DND-41 (cell line): ENCODE measurements around the gene GABARAPL1.

Source experiments
- ATAC-seq: fragments of 200-7000 bp; cut with Tn5 transposase; 3 replicates; pipeline ENCODE4 v1.9.1; 2021; ENCODE audit warnings: low read depth; ENCODE audit not compliant: insufficient read depth
- DNase-seq: peaks from one replicate; pipeline ENCODE4 v3.0.0-alpha.2; 2020
- H2AFZ ChIP-seq: 2 replicates; pipeline ENCODE4 v1.6.0; 2012; ENCODE audit warnings: low read depth, low read length
- H3K27ac ChIP-seq: 2 replicates; pipeline ENCODE4 v1.5.1; 2012; ENCODE audit warnings: low read length, inconsistent platforms
- H3K27me3 ChIP-seq: fragments of 200-600 bp; sonication (generic); 2 replicates; pipeline ENCODE4 v1.6.0; 2012; ENCODE audit warnings: low read length, mild to moderate bottlenecking, inconsistent platforms; ENCODE audit not compliant: insufficient read depth, poor library complexity
- H3K36me3 ChIP-seq: 2 replicates; pipeline ENCODE4 v1.5.1; 2012; ENCODE audit warnings: low read length, inconsistent platforms; ENCODE audit not compliant: insufficient read depth
- H3K4me1 ChIP-seq: 2 replicates; pipeline ENCODE4 v1.5.1; 2012; ENCODE audit warnings: mild to moderate bottlenecking, low read length; ENCODE audit not compliant: insufficient read depth
- H3K4me2 ChIP-seq: 2 replicates; pipeline ENCODE4 v1.6.0; 2012; ENCODE audit warnings: mild to moderate bottlenecking, moderate library complexity, low read length, inconsistent platforms; ENCODE audit not compliant: insufficient read depth
- H3K4me3 ChIP-seq, 2 experiments: fragments of 200-600 bp in 1 of 2; shearing (Covaris generic) in 1 of 2; 2 replicates each; pipeline ENCODE4 v1.5.1; 2012 to 2016; ENCODE audit warnings: inconsistent platforms in 2 of 2, low read length in 2 of 2, mild to moderate bottlenecking in 2 of 2, low read depth in 1 of 2, moderate library complexity in 1 of 2
- H3K79me2 ChIP-seq: 2 replicates; pipeline ENCODE4 v1.6.0; 2012; ENCODE audit warnings: low read length, inconsistent platforms; ENCODE audit not compliant: insufficient read depth
- H3K9ac ChIP-seq: 2 replicates; pipeline ENCODE4 v1.6.0; 2012; ENCODE audit warnings: low read depth, mild to moderate bottlenecking, inconsistent platforms, low read length, moderate library complexity
- H3K9me3 ChIP-seq: 2 replicates; pipeline ENCODE4 v1.5.1; 2012; ENCODE audit warnings: low read length, moderate library complexity, mild to moderate bottlenecking, inconsistent platforms; ENCODE audit not compliant: insufficient read depth, severe bottlenecking
- H4K20me1 ChIP-seq: 2 replicates; pipeline ENCODE4 v1.6.0; 2012; ENCODE audit warnings: low read length; ENCODE audit not compliant: insufficient read depth
- CTCF ChIP-seq: IDR thresholded peaks from 2 replicates; pipeline ENCODE4 v1.5.1; 2012; ENCODE audit warnings: borderline replicate concordance, low read length, moderate library complexity, mild to moderate bottlenecking; ENCODE audit not compliant: poor library complexity, severe bottlenecking; ENCODE audit errors: extremely low read depth
- EZH2 ChIP-seq: IDR thresholded peaks from 3 replicates; pipeline ENCODE4 v1.6.1; 2012; ENCODE audit warnings: borderline replicate concordance, low read depth, mild to moderate bottlenecking, moderate library complexity, low read length, inconsistent platforms; ENCODE audit not compliant: severe bottlenecking

Gene GABARAPL1

GRCh38 chr12:10169104-10169503 is 43.6 kb upstream of the GABARAPL1 start:
- Histone ChIP-seq H3K9me3 (no peaks in the 10 kb centered on the region), H3K27me3 (peaks cover 32% of the 10 kb centered on the region), H3K4me3 (no peak overlapping the region), H4K20me1 (no peaks in the 10 kb centered on the region), H2AFZ (no peak overlapping the region), H3K79me2 (no peaks in the 10 kb centered on the region), H3K4me1 (no peaks in the 10 kb centered on the region), H3K27ac (no peak overlapping the region), H3K9ac (no peak overlapping the region), H3K36me3 (no peaks in the 10 kb centered on the region), H3K4me2 (no peak overlapping the region)
- DNase-seq = no peak
- no peak for ATAC-seq
- TF ChIP-seq EZH2 = no peak

GRCh38 chr12:10170216-10170615 is 42.5 kb upstream of the GABARAPL1 start:
- ATAC-seq = no peak
- H3K4me2 ChIP-seq = no peak overlapping the region
- no peak overlapping the region for H3K4me3 ChIP-seq

GRCh38 chr12:10171973-10172728 is 40.5 kb upstream of the GABARAPL1 start, which contains the start of gene OLR1:
Gene OLR1, minus strand, starts transcription at chr12:10172132. Its CDS starts 55 bp downstream, at chr12:10172077.
- no peaks in the 10 kb centered on the region for H3K9me3 ChIP-seq
- no peak for TF ChIP-seq EZH2
- no peak for TF ChIP-seq CTCF
- no peaks in the 10 kb centered on the region for H3K79me2 ChIP-seq
- H3K9ac ChIP-seq = no peak within 1 kb of the TSS
- no peak for DNase-seq
- H4K20me1 ChIP-seq = no peaks in the 10 kb centered on the region
- H3K4me1 ChIP-seq = no peaks in the 10 kb centered on the region
- H3K4me2 ChIP-seq = no peak within 1 kb of the TSS
- no peak within 1 kb of the TSS for H2AFZ ChIP-seq
- no peaks in the 10 kb centered on the region for H3K36me3 ChIP-seq
- peaks cover 35% of the 10 kb centered on the region for H3K27me3 ChIP-seq
- ATAC-seq = no peak
- no peak within 1 kb of the TSS for H3K4me3 ChIP-seq
- H3K27ac ChIP-seq = no peak within 1 kb of the TSS

More at GRCh38 chr12:10170216-10170615, 42.5 kb upstream of the GABARAPL1 start:
- no peak for TF ChIP-seq EZH2
- no peak for TF ChIP-seq CTCF
- no peaks in the 10 kb centered on the region for H4K20me1 ChIP-seq
- H3K27me3 ChIP-seq = peaks cover 35% of the 10 kb centered on the region
- no peaks in the 10 kb centered on the region for H3K4me1 ChIP-seq
- no peaks in the 10 kb centered on the region for H3K36me3 ChIP-seq
- DNase-seq = no peak
- H3K9ac ChIP-seq = no peak overlapping the region
- H3K79me2 ChIP-seq = no peaks in the 10 kb centered on the region
- H3K27ac ChIP-seq = no peak overlapping the region
- no peaks in the 10 kb centered on the region for H3K9me3 ChIP-seq
- H2AFZ ChIP-seq = no peak overlapping the region

GRCh38 chr12:10174986-10175614 is 37.6 kb upstream of the GABARAPL1 start:
- Histone ChIP-seq H3K27me3 (peaks cover 17% of the 10 kb centered on the region), H3K4me1 (no peaks in the 10 kb centered on the region), H3K9ac (no peak overlapping the region), H3K27ac (no peak overlapping the region), H4K20me1 (no peaks in the 10 kb centered on the region), H3K9me3 (no peaks in the 10 kb centered on the region), H2AFZ (no peak overlapping the region), H3K4me2 (no peak overlapping the region), H3K4me3 (no peak overlapping the region), H3K79me2 (no peaks in the 10 kb centered on the region), H3K36me3 (no peaks in the 10 kb centered on the region)
- no peak for ATAC-seq
- TF ChIP-seq EZH2 = no peak
- no peak for TF ChIP-seq CTCF
- no peak for DNase-seq
